Erythroblast (primary cell): ENCODE data around the gene SLC25A52.

Source experiments
- GATA1 ChIP-seq: IDR thresholded peaks from 2 replicates; pipeline ENCODE4 v1.6.1; 2011; ENCODE audit warnings: low read depth, mild to moderate bottlenecking, control low read depth, low read length, moderate library complexity
- POLR2A ChIP-seq: IDR thresholded peaks from 2 replicates; pipeline ENCODE4 v1.6.1; 2011; ENCODE audit warnings: mild to moderate bottlenecking, low read length

DNA sequence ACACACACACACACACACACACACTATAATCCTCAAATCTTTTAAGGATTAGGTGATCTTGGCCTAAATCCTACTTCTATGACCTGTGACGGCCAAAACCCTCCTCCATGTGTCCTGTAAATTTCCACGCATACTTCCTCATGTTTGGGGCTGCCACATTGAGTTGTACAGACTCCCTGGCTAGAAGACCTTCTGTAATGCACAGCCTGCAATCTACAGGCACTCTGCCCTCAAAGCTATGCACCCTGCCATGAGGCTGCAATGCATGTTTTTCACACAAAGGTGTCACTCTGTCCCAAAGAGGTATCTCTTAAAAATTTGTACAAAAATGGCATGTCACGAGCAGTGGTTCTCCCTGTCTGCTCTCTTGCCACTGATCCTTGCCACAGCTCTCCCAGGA is 49.9 kb downstream of the SLC25A52 start:
- TF ChIP-seq POLR2A: no peak
- no peak for TF ChIP-seq GATA1
